HCT116 (cell line): ENCODE results near the gene IRF4. TPM values are rescaled to one million over a fixed set of nuclear protein-coding genes. Genes with fewer than 3 reads are reported as not detected.

ENCODE experiments used
- ATAC-seq: fragments of 200-7000 bp; cut with Tn5 transposase; 2 replicates; pipeline ENCODE4 v1.9.1; 2020; ENCODE audit warnings: mild to moderate bottlenecking, moderate library complexity
- BruUV-seq: library from RNA; stranded (reverse); fragments of 400-500 nt; replicated peaks from 2 replicates; lab custom pipeline; 2021; lab: Mats Ljungman, UMichigan
- CTCF ChIA-PET: fragments of 300-600 bp; sonication (Branson Sonifier 250); formaldehyde crosslinking; loops from one replicate; lab custom pipeline; 2021; ENCODE audit warnings: antibody characterized with exemption; lab: Charles Lee
- POLR2A ChIA-PET: fragments of 300-600, 350-600 bp; sonication (Branson Sonifier 250); formaldehyde crosslinking; loops from one replicate; lab custom pipeline; 2021; ENCODE audit warnings: antibody characterized with exemption; lab: Charles Lee
- RAD21 ChIA-PET, 2 experiments: fragments of 300-600 bp; sonication (Branson Sonifier 250); formaldehyde crosslinking; loops; one replicate each; lab custom pipeline; 2023; ENCODE audit warnings: low total read pairs in 2 of 2; ENCODE audit not compliant: uncharacterized antibody in 2 of 2, unreplicated experiment in 2 of 2, low non-redundant PET in 1 of 2; lab: Charles Lee
- DNase-seq: peaks from one replicate; pipeline ENCODE4 v3.0.0-alpha.2; 2010; ENCODE audit warnings: low read depth, low spot score
- H2AFZ ChIP-seq: fragments of 200-600 bp; shearing (Covaris generic), sonication (generic); 2 replicates; pipeline ENCODE4 v1.6.1; 2017; ENCODE audit warnings: low read depth, mixed run types, mixed read lengths, antibody characterized with exemption, low read length; ENCODE audit not compliant: poor library complexity, severe bottlenecking
- H3K27ac ChIP-seq: 2 replicates; pipeline ENCODE4 v1.5.1; 2012; ENCODE audit warnings: low read depth, low read length
- H3K27me3 ChIP-seq: fragments of 200-600 bp; sonication (generic); 2 replicates; pipeline ENCODE4 v1.6.1; 2016; ENCODE audit warnings: mixed run types, low read length, mixed read lengths; ENCODE audit not compliant: insufficient read depth
- H3K36me3 ChIP-seq, 2 experiments: fragments of 200-500 bp in 1 of 2; fragments of 200-600 bp in 1 of 2; sonication (Bioruptor generic) in 1 of 2; sonication (generic) in 1 of 2; 2 replicates each; pipeline versions ENCODE4 v1.5.1 to v1.6.1; 2014 to 2016; ENCODE audit warnings: low read length in 2 of 2, inconsistent platforms in 1 of 2, mixed read lengths in 1 of 2, mixed run types in 1 of 2; ENCODE audit not compliant: insufficient read depth in 2 of 2, control insufficient read depth in 1 of 2
- H3K4me1 ChIP-seq, 2 experiments: fragments of 200-600 bp in 1 of 2; sonication (generic) in 1 of 2; 2 replicates each; pipeline versions ENCODE4 v1.5.1 to v1.6.1; 2012 to 2017; ENCODE audit warnings: low read length in 2 of 2, inconsistent platforms in 1 of 2, mild to moderate bottlenecking in 1 of 2, mixed read lengths in 1 of 2, mixed run types in 1 of 2, moderate library complexity in 1 of 2; ENCODE audit not compliant: insufficient read depth in 2 of 2, control insufficient read depth in 1 of 2
- H3K4me2 ChIP-seq: fragments of 200-600 bp; sonication (generic); 2 replicates; pipeline ENCODE4 v1.6.1; 2017; ENCODE audit warnings: mixed run types, low read length, mixed read lengths
- H3K4me3 ChIP-seq, 2 experiments: fragments of 200-600 bp in 1 of 2; sonication (generic) in 1 of 2; replicated peaks in 1 of 2; 2 replicates each; pipeline ENCODE4 v1.5.1; 2011 to 2016; ENCODE audit warnings: low read length in 2 of 2, control low read depth in 1 of 2, low read depth in 1 of 2, mild to moderate bottlenecking in 1 of 2, mixed read lengths in 1 of 2, mixed run types in 1 of 2
- H3K79me2 ChIP-seq: fragments of 200-600 bp; sonication (generic); 2 replicates; pipeline ENCODE4 v1.6.1; 2017; ENCODE audit warnings: mild to moderate bottlenecking, mixed run types, low read length, moderate library complexity, mixed read lengths; ENCODE audit not compliant: insufficient read depth
- H3K9ac ChIP-seq: fragments of 200-600 bp; sonication (generic); 2 replicates; pipeline ENCODE4 v1.6.1; 2016; ENCODE audit warnings: low read length, mixed read lengths
- H3K9me2 ChIP-seq: fragments of 200-600 bp; sonication (generic), shearing (Covaris generic); 2 replicates; pipeline ENCODE4 v1.6.1; 2017; ENCODE audit warnings: mixed run types, mild to moderate bottlenecking, moderate library complexity; ENCODE audit not compliant: insufficient read depth
- H3K9me3 ChIP-seq, 2 experiments: fragments of 200-500 bp in 1 of 2; fragments of 200-600 bp in 1 of 2; sonication (Bioruptor generic) in 1 of 2; sonication (generic) in 1 of 2; 2 replicates each; pipeline ENCODE4 v1.6.1; 2014 to 2017; ENCODE audit warnings: low read length in 2 of 2, mixed read lengths in 2 of 2, inconsistent platforms in 1 of 2, low read depth in 1 of 2, mild to moderate bottlenecking in 1 of 2, mixed run types in 1 of 2, moderate library complexity in 1 of 2; ENCODE audit not compliant: control insufficient read depth in 1 of 2, insufficient read depth in 1 of 2
- H4K20me1 ChIP-seq: fragments of 200-600 bp; sonication (generic), shearing (Covaris generic); 2 replicates; pipeline ENCODE4 v1.6.1; 2017; ENCODE audit warnings: mixed run types, mild to moderate bottlenecking, moderate library complexity; ENCODE audit not compliant: insufficient read depth
- ATF3 ChIP-seq: IDR thresholded peaks from 2 replicates; pipeline ENCODE4 v1.6.1; 2012
- CBX3 ChIP-seq: IDR thresholded peaks from 2 replicates; pipeline ENCODE4 v1.6.1; 2012; ENCODE audit warnings: low read depth
- CTCF ChIP-seq, 3 experiments: fragments of 200-600 bp in 1 of 3; sonication (generic) in 1 of 3; IDR thresholded peaks in 2 of 3; conservative IDR thresholded peaks in 1 of 3; 2 replicates each; pipeline ENCODE4 v1.5.1; 2012 to 2017; ENCODE audit warnings: low read depth in 2 of 3, low read length in 2 of 3, antibody characterized with exemption in 1 of 3, borderline replicate concordance in 1 of 3, control low read depth in 1 of 3, mild to moderate bottlenecking in 1 of 3, mixed read lengths in 1 of 3, mixed run types in 1 of 3, moderate library complexity in 1 of 3; ENCODE audit not compliant: insufficient read depth in 1 of 3
- EGR1 ChIP-seq: IDR thresholded peaks from 2 replicates; pipeline ENCODE4 v1.6.1; 2012; ENCODE audit warnings: low read depth
- EZH2 ChIP-seq: fragments of 200-600 bp; sonication (generic); IDR thresholded peaks from 2 replicates; pipeline ENCODE4 v1.6.1; 2017; ENCODE audit warnings: antibody characterized with exemption, mixed run types
- EZH2phosphoT487 ChIP-seq: fragments of 200-600 bp; IDR thresholded peaks from 2 replicates; pipeline ENCODE4 v1.6.1; 2018; ENCODE audit warnings: antibody characterized with exemption, borderline replicate concordance
- POLR2A ChIP-seq: IDR thresholded peaks from 2 replicates; pipeline ENCODE4 v1.7.0; 2011; ENCODE audit warnings: borderline replicate concordance; ENCODE audit not compliant: insufficient read depth, insufficient read length; ENCODE audit errors: extremely low read depth
- SIN3A ChIP-seq: IDR thresholded peaks from 2 replicates; pipeline ENCODE4 v1.6.1; 2012; ENCODE audit warnings: low read depth
- SP1 ChIP-seq: IDR thresholded peaks from 2 replicates; pipeline ENCODE4 v1.6.1; 2012; ENCODE audit warnings: low read depth
- SRF ChIP-seq: IDR thresholded peaks from 2 replicates; pipeline ENCODE4 v1.6.1; 2012; ENCODE audit warnings: low read depth
- YY1 ChIP-seq: IDR thresholded peaks from 2 replicates; pipeline ENCODE4 v1.6.1; 2011; ENCODE audit warnings: low read length, low read depth, moderate library complexity, mild to moderate bottlenecking; ENCODE audit not compliant: insufficient replicate concordance; ENCODE audit errors: extremely low read depth
- ZFX ChIP-seq: fragments of 450-650 bp; IDR thresholded peaks from 2 replicates; pipeline ENCODE4 v1.6.1; 2017
- ZNF274 ChIP-seq: fragments of 200-500 bp; sonication (Bioruptor generic); IDR thresholded peaks from 2 replicates; pipeline ENCODE4 v1.6.1; 2014; ENCODE audit warnings: mild to moderate bottlenecking, low read depth, low read length, inconsistent platforms
- intact Hi-C: fragments of 100-400 bp; cut with micrococcal nuclease; formaldehyde crosslinking; loops from 2 replicates; pipeline ENCODE4 v1.10.0; 2022
- total RNA-seq: library from RNA; stranded (reverse); gene quantifications from one replicate; pipeline ENCODE4 v1.2.1, GENCODE V29; 2021; ENCODE audit not compliant: unreplicated experiment

Gene IRF4
- total RNA-seq, 1 experiment from 2014 or later, result 1.2 TPM

GRCh38 chr6:429515-430121 is 38.1 kb downstream of the IRF4 start:
- Histone ChIP-seq H3K36me3 (no peaks in the 10 kb centered on the region), H3K9me3 (no peaks in the 10 kb centered on the region), H3K4me1 (peaks cover 0 to 12% of the 10 kb centered on the region in 2 experiments; a peak in 2 of 4 replicates), H3K4me2 (no peak overlapping the region), H3K27ac (no peak overlapping the region), H3K9me2 (no peaks in the 10 kb centered on the region), H3K4me3 (no peak overlapping the region), H2AFZ (no peak overlapping the region), H3K79me2 (no peaks in the 10 kb centered on the region), H3K9ac (no peak overlapping the region), H3K27me3 (no peaks in the 10 kb centered on the region), H4K20me1 (no peaks in the 10 kb centered on the region)
- no TSS peak for BruUV-seq
- intact Hi-C loops, result no loop called here
- TF ChIP-seq SRF, result no peak
- TF ChIP-seq SIN3A, result no peak
- TF ChIP-seq EZH2phosphoT487, result no peak
- no peak for TF ChIP-seq ZNF274
- no peak for TF ChIP-seq EZH2
- no peak for TF ChIP-seq ATF3
- no peak for TF ChIP-seq CBX3
- no peak for TF ChIP-seq YY1
- TF ChIP-seq SP1, result no peak
- TF ChIP-seq ZFX, result no peak
- TF ChIP-seq CTCF (IDR thresholded peaks at IDR 0.05 in 2 of 3, conservative IDR thresholded peaks at IDR 0.05 in 1 of 3; ENCODE audit: borderline replicate concordance in 1 of 3, insufficient read depth in 1 of 3, low read depth in 2 of 3, low read length in 2 of 3), result no peak
- no peak for TF ChIP-seq EGR1
- no peak for TF ChIP-seq POLR2A
- ChIA-PET CTCF (no interaction called here), POLR2A (no interaction called here), RAD21 (no interaction called here)
- no peak for ATAC-seq
- DNase-seq, result no peak
